HG03280 (cell line): ENCODE measurements around the gene CLHC1.
A peak's percentile ranks its signal among the peaks of the same experiment; 100 is the strongest.
"Not testable (repeated sequence)": the region's sequence is repeated elsewhere in the genome, so short reads cannot be mapped to it uniquely, and the experiment has no call there.

Source experiments
- ATAC-seq: cut with Tn5 transposase; IDR thresholded peaks from one replicate; pipeline ENCODE4 v1.9.1; 2021; ENCODE audit warnings: mild to moderate bottlenecking, moderate library complexity; ENCODE audit not compliant: unreplicated experiment

The CLHC1 gene

GRCh38 chr2:55232084-55232862, at the start of gene CLHC1, which contains the start of gene RPS27A:
TSS of gene CLHC1 (minus strand) at chr2:55232293. CDS start at chr2:55222411, 9,882 bp downstream.
TSS of gene RPS27A (plus strand) at chr2:55232688. CDS start at chr2:55232825, 137 bp downstream.
- peak; percentile 84 for ATAC-seq

GRCh38 chr2:55280851-55281546, 48.9 kb upstream of the CLHC1 start:
- ATAC-seq: not testable (repeated sequence)

GRCh38 chr2:55279859-55280424, 47.8 kb upstream of the CLHC1 start:
- not testable (repeated sequence) for ATAC-seq

GRCh38 chr2:55279214-55279835, 47.2 kb upstream of the CLHC1 start:
- not testable (repeated sequence) for ATAC-seq

GRCh38 chr2:55277310-55277709, 45.2 kb upstream of the CLHC1 start:
- no peak for ATAC-seq

- not testable (repeated sequence) for ATAC-seq
Observed at GRCh38 chr2:55274346-55274745, 42.3 kb upstream of the CLHC1 start.

GRCh38 chr2:55269645-55269990, 37.5 kb upstream of the CLHC1 start:
- no peak for ATAC-seq

GRCh38 chr2:55268907-55269644, 37.0 kb upstream of the CLHC1 start, which contains the start of gene MTIF2:
TSS of gene MTIF2 (minus strand) at chr2:55269231. CDS start at chr2:55263858, 5,373 bp downstream.
- peak; percentile 98 for ATAC-seq

- no peak for ATAC-seq
Observed at GRCh38 chr2:55268288-55268906, 36.3 kb upstream of the CLHC1 start.

GRCh38 chr2:55259586-55259985, 27.5 kb upstream of the CLHC1 start:
- ATAC-seq: not testable (repeated sequence)

GRCh38 chr2:55252832-55253231, 20.7 kb upstream of the CLHC1 start:
- ATAC-seq: no peak

GRCh38 chr2:55247025-55247424, 14.9 kb upstream of the CLHC1 start:
- no peak for ATAC-seq

GRCh38 chr2:55245411-55245810, 13.3 kb upstream of the CLHC1 start:
- no peak for ATAC-seq

GRCh38 chr2:55242617-55243016, 10.5 kb upstream of the CLHC1 start:
- ATAC-seq: no peak

GRCh38 chr2:55241582-55241981, 9.5 kb upstream of the CLHC1 start:
- ATAC-seq: not testable (repeated sequence)

GRCh38 chr2:55239656-55240222, 7.6 kb upstream of the CLHC1 start:
- ATAC-seq: no peak

GRCh38 chr2:55236992-55237543, 5.0 kb upstream of the CLHC1 start:
- no peak for ATAC-seq

GRCh38 chr2:55235724-55236538, 3.8 kb upstream of the CLHC1 start:
- no peak for ATAC-seq

GRCh38 chr2:55233658-55233940, 1.5 kb upstream of the CLHC1 start:
- ATAC-seq: no peak
